Lung (tissue), 12 donors: Measurements from ENCODE around the gene ZNF414. TPM values are rescaled to one million over a fixed set of nuclear protein-coding genes. Genes with fewer than 3 reads are reported as not detected.
A peak's percentile ranks its signal among the peaks of the same experiment; 100 is the strongest.

ENCODE experiments used
- ATAC-seq: fragments of 200-7000 bp; cut with Tn5 transposase; one replicate; pipeline ENCODE4 v1.9.1; 2020; ENCODE audit warnings: moderate number of reproducible peaks; ENCODE audit not compliant: insufficient read depth, low FRiP score
- DNase-seq, 3 donors: peaks; one replicate each; pipeline ENCODE4 v3.0.0-alpha.2; 2013 to 2017
- H3K27ac ChIP-seq, 2 donors: one replicate each; pipeline ENCODE4 v1.5.1; 2013; ENCODE audit warnings: mild to moderate bottlenecking in 2 of 2, moderate library complexity in 2 of 2, control low read depth in 1 of 2, inconsistent platforms in 1 of 2, low read depth in 1 of 2, low read length in 1 of 2
- H3K27me3 ChIP-seq, 3 donors: one replicate each; pipeline ENCODE4 v1.5.1; 2013; ENCODE audit warnings: low read length in 2 of 3; ENCODE audit not compliant: control insufficient read depth in 3 of 3, insufficient read depth in 3 of 3
- H3K36me3 ChIP-seq, 4 donors: one replicate each; pipeline ENCODE4 v1.5.1; 2013; ENCODE audit warnings: low read length in 4 of 4, mild to moderate bottlenecking in 1 of 4, moderate library complexity in 1 of 4; ENCODE audit not compliant: control insufficient read depth in 4 of 4, insufficient read depth in 4 of 4
- H3K4me1 ChIP-seq, 5 donors: one replicate each; pipeline ENCODE4 v1.5.1; 2013; ENCODE audit warnings: low read length in 5 of 5, mild to moderate bottlenecking in 2 of 5, moderate library complexity in 1 of 5; ENCODE audit not compliant: control insufficient read depth in 5 of 5, insufficient read depth in 5 of 5
- H3K4me3 ChIP-seq: one replicate; pipeline ENCODE4 v1.5.1; 2013; ENCODE audit warnings: mild to moderate bottlenecking, control low read depth, moderate library complexity
- H3K9ac ChIP-seq, 2 donors: one replicate each; pipeline ENCODE4 v1.5.1; 2013; ENCODE audit warnings: low read length in 2 of 2, control low read depth in 1 of 2; ENCODE audit not compliant: insufficient read depth in 1 of 2
- H3K9me3 ChIP-seq, 4 donors: one replicate each; pipeline ENCODE4 v1.5.1; 2013; ENCODE audit warnings: low read length in 3 of 4, mild to moderate bottlenecking in 1 of 4, moderate library complexity in 1 of 4; ENCODE audit not compliant: control insufficient read depth in 4 of 4, insufficient read depth in 3 of 4
- WGBS, 2 donors: extraction: QIAGEN DNeasy Blood & Tissue Kit; methylation state at CpG; one replicate each; pipeline ENCODE4 v1.1.7; 2013; 5-methylcytosine and 5-hydroxymethylcytosine counted together
- polyA plus RNA-seq, 2 donors: library from polyadenylated mRNA; stranded (reverse); fragments of 200-250 nt; gene quantifications; one replicate each; pipeline ENCODE4 v1.2.1, GENCODE V29; 2013
- total RNA-seq, 2 donors: library from RNA; depleted of rRNA in 1 of 2; stranded (reverse); fragments of >200 nt in 1 of 2; gene quantifications; one replicate each; pipeline ENCODE4 v1.2.1, GENCODE V29; 2014 to 2021
- TF ChIP-seq, protein P1 (sequence below): IDR thresholded peaks from 2 replicates; pipeline ENCODE4 v1.5.1; 2012; ENCODE audit warnings: mild to moderate bottlenecking; ENCODE audit errors: control extremely low read depth, extremely low read depth
- donor health status: control.
- donor health status: control.
- donor health status: Bipolar disorder and iron deficiency.
- donor health status: healthy.
- donor health status: DM: yes; HTN: yes; CAD: no.

ZNF414 gene
- total and polyA plus RNA-seq, 4 donors = 17.7 to 35.7 (median 29.5) TPM

DNA sequence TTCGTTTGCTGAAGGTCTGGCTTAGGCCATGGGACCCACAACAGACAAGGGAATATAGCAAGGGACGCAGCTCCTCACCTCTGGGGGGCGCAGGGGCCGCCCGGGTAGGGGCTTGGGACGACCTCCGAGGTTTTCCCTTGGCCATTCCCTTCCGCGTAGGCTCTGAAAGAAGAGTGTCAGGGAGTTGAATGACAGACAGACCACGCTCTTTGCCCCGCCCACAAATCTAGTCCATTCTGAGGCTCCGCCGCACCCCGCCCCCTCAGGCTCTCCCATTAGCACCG, 11.4 kb upstream of the ZNF414 start:
- H3K27ac ChIP-seq = peak overlapping the region; percentile 73 to 89
- TF ChIP-seq, protein P1, sequence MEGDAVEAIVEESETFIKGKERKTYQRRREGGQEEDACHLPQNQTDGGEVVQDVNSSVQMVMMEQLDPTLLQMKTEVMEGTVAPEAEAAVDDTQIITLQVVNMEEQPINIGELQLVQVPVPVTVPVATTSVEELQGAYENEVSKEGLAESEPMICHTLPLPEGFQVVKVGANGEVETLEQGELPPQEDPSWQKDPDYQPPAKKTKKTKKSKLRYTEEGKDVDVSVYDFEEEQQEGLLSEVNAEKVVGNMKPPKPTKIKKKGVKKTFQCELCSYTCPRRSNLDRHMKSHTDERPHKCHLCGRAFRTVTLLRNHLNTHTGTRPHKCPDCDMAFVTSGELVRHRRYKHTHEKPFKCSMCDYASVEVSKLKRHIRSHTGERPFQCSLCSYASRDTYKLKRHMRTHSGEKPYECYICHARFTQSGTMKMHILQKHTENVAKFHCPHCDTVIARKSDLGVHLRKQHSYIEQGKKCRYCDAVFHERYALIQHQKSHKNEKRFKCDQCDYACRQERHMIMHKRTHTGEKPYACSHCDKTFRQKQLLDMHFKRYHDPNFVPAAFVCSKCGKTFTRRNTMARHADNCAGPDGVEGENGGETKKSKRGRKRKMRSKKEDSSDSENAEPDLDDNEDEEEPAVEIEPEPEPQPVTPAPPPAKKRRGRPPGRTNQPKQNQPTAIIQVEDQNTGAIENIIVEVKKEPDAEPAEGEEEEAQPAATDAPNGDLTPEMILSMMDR = no peak
- H3K4me1 ChIP-seq = peaks cover 0 to 6% (median 0%) of the 10 kb centered on the region in 5 donors
- H3K4me3 ChIP-seq = no peak overlapping the region
- peak overlapping the region in 1 of 2 donors; percentile 90 for H3K9ac ChIP-seq
- ATAC-seq (no peak), DNase-seq (no peak)
- peaks cover 0 to 16% (median 4%) of the 10 kb centered on the region in 4 donors for H3K36me3 ChIP-seq
- 33 to 57% methylated on average over 15 of the region's 15 CpGs for whole genome bisulfite sequencing, 2 donors
- no peaks in the 10 kb centered on the region for H3K27me3 ChIP-seq
- H3K9me3 ChIP-seq = no peaks in the 10 kb centered on the region

DNA sequence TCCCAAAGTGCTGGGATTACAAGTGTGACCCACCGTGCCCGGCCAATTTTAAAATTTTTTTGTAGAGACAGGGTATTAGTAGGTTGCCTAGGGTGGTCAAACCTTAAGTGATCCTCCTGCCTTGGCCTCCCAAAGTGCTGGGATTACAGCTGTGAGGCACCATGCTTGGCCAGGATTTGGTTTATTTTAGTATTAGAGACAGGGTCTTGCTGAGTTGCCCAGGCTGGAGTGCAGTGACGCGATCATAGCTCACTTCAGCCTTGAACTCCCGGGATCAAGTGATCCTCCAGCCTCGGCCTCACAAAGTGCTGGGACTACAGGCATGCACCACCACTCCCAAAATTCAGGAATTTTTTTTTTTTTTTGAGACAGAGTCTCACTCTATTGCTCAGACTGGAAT, 5.4 kb upstream of the ZNF414 start:
- no peak overlapping the region for H3K4me3 ChIP-seq
- TF ChIP-seq, protein P1 = no peak
- peaks cover 0 to 1% (median 0%) of the 10 kb centered on the region in 4 donors for H3K36me3 ChIP-seq
- 95 to 97% methylated on average over 6 of the region's 6 CpGs for WGBS, 2 donors
- no peaks in the 10 kb centered on the region for H3K27me3 ChIP-seq
- no peak overlapping the region for H3K9ac ChIP-seq
- peaks cover 0 to 2% (median 0%) of the 10 kb centered on the region in 5 donors for H3K4me1 ChIP-seq
- H3K9me3 ChIP-seq = no peaks in the 10 kb centered on the region
- ATAC-seq = no peak
- DNase-seq = no peak
- H3K27ac ChIP-seq = no peak overlapping the region

DNA sequence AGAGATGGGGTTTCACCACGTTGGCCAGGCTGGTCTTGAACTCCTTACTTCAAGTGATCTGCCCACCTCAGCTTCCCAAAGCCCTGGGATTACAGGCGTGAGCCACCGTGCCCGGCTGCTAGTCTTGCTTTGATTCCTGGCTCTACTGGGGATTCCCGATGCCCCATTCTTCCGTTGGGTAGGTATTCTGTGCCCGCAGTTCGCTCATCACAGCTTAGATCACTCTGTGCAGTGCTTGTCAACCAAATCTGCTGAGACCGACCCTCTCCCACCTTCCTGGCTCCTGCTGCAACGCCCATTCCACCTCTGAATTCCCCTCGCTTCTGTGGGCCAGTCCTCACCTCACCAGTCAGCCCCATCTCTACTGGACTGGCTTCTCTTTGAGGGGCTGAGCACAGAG, 4.6 kb upstream of the ZNF414 start:
- WGBS, 2 donors = 84 to 87% methylated on average over 11 of the region's 11 CpGs
- H3K27me3 ChIP-seq = no peaks in the 10 kb centered on the region
- H3K27ac ChIP-seq = no peak overlapping the region
- peaks cover 0 to 2% (median 0%) of the 10 kb centered on the region in 5 donors for H3K4me1 ChIP-seq
- DNase-seq (no peak), ATAC-seq (no peak)
- H3K9me3 ChIP-seq = no peaks in the 10 kb centered on the region
- TF ChIP-seq, protein P1 = no peak
- peaks cover 0 to 1% (median 0%) of the 10 kb centered on the region in 4 donors for H3K36me3 ChIP-seq
- no peak overlapping the region for H3K9ac ChIP-seq
- H3K4me3 ChIP-seq = no peak overlapping the region
